ENCODE measurements around the gene GAB2. TPM values are rescaled to one million over a fixed set of nuclear protein-coding genes. Genes with fewer than 3 reads are reported as not detected.
A peak's percentile ranks its signal among the peaks of the same experiment; 100 is the strongest.

GAB2 gene
- total RNA-seq, 2 experiments from 2014 or later, result 10.7 to 11.9 TPM

DNA sequence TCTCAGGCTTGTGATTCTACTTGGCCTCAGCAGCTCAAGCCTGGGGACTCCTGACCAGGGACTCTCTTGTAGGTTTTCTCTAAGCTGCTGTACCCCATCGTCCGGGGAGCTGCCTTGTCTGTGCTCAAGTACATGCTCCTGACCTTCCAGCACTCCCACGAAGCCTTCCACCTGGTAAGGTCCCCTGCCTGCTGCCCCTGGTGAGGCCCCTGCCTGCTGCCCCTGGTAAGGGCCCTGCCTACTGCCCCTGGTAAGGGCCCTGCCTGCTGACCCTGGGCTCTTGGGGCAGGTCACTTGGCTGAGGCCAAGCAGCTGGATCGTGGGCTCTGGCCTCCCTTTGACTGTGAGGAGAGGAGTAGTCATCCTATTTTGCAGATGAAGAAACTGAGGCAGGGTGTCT, 217.6 kb downstream of the GAB2 start:
- ChIA-PET POLR2A (interaction anchor here (4.3 kb wide), 1 partner anchor 12 kb away, joined by 51 read pairs; the partner anchor contains the start of genes KCTD21 and USP35), CTCF (interaction anchor here (1.7 kb wide), 1 partner anchor 10 kb away, joined by 5 read pairs; no protein-coding TSS in a partner anchor)
- H3K4me3 ChIP-seq (ENCODE audit: low read length), result no peak overlapping the region
- H3K4me1 ChIP-seq (ENCODE audit: insufficient read depth, low read length), result peaks cover 53% of the 10 kb centered on the region
- H3K36me3 ChIP-seq (ENCODE audit: insufficient read depth, low read length), result peaks cover 13% of the 10 kb centered on the region
- H3K4me3 Mint-ChIP-seq, result no peak overlapping the region
- no peaks in the 10 kb centered on the region for H3K27me3 ChIP-seq (ENCODE audit: control insufficient read depth in 1 of 2, insufficient read depth in 2 of 2, low read length in 2 of 2)
- TF ChIP-seq, protein P1, sequence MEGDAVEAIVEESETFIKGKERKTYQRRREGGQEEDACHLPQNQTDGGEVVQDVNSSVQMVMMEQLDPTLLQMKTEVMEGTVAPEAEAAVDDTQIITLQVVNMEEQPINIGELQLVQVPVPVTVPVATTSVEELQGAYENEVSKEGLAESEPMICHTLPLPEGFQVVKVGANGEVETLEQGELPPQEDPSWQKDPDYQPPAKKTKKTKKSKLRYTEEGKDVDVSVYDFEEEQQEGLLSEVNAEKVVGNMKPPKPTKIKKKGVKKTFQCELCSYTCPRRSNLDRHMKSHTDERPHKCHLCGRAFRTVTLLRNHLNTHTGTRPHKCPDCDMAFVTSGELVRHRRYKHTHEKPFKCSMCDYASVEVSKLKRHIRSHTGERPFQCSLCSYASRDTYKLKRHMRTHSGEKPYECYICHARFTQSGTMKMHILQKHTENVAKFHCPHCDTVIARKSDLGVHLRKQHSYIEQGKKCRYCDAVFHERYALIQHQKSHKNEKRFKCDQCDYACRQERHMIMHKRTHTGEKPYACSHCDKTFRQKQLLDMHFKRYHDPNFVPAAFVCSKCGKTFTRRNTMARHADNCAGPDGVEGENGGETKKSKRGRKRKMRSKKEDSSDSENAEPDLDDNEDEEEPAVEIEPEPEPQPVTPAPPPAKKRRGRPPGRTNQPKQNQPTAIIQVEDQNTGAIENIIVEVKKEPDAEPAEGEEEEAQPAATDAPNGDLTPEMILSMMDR (IDR thresholded peaks at IDR 0.05), result no peak
- H3K27me3 Mint-ChIP-seq, result no peaks in the 10 kb centered on the region
- DNase-seq (no peak), ATAC-seq (ENCODE audit: poor library complexity) (no peak)
- H3K36me3 Mint-ChIP-seq (ENCODE audit: low read depth), result peaks cover 26% of the 10 kb centered on the region
- H3K4me1 Mint-ChIP-seq (ENCODE audit: low read depth), result peaks cover 49% of the 10 kb centered on the region
- H3K27ac ChIP-seq (ENCODE audit: low read depth in 1 of 2, low read length in 2 of 2), result no peak overlapping the region
- peak overlapping the region; percentile 69 for H3K27ac Mint-ChIP-seq
- no peaks in the 10 kb centered on the region for H3K9me3 ChIP-seq (ENCODE audit: control insufficient read depth in 1 of 2, insufficient read depth in 1 of 2, low read length in 2 of 2)
- no peaks in the 10 kb centered on the region for H3K9me3 Mint-ChIP-seq
- intact Hi-C loops (cut with DNase I, micrococcal nuclease), result no loop called here

GRCh38 chr11:78199653-78200015, 218.0 kb downstream of the GAB2 start:
- Histone ChIP-seq H3K36me3 (ENCODE audit: insufficient read depth, low read length) (peaks cover 13% of the 10 kb centered on the region), H3K9me3 (ENCODE audit: control insufficient read depth in 1 of 2, insufficient read depth in 1 of 2, low read length in 2 of 2) (no peaks in the 10 kb centered on the region), H3K27me3 (ENCODE audit: control insufficient read depth in 1 of 2, insufficient read depth in 2 of 2, low read length in 2 of 2) (no peaks in the 10 kb centered on the region), H3K4me3 (ENCODE audit: low read length) (no peak overlapping the region), H3K27ac (ENCODE audit: low read depth in 1 of 2, low read length in 2 of 2) (no peak overlapping the region), H3K4me1 (ENCODE audit: insufficient read depth, low read length) (peaks cover 49% of the 10 kb centered on the region)
- Mint-ChIP-seq H3K4me1 (ENCODE audit: low read depth) (peaks cover 49% of the 10 kb centered on the region), H3K4me3 (no peak overlapping the region), H3K36me3 (ENCODE audit: low read depth) (peaks cover 30% of the 10 kb centered on the region), H3K9me3 (no peaks in the 10 kb centered on the region), H3K27me3 (no peaks in the 10 kb centered on the region), H3K27ac (peak overlapping the region; percentile 69)
- DNase-seq, result no peak
- no peak for ATAC-seq (ENCODE audit: poor library complexity)
- ChIA-PET CTCF (no interaction called here), POLR2A (interaction anchor here (4.3 kb wide), 1 partner anchor 11 kb away, joined by 51 read pairs; the partner anchor contains the start of genes KCTD21 and USP35)
- intact Hi-C loops (cut with DNase I, micrococcal nuclease), result no loop called here
- TF ChIP-seq, protein P1 (IDR thresholded peaks at IDR 0.05), result no peak

GRCh38 chr11:78199015-78199652, 218.5 kb downstream of the GAB2 start:
- Mint-ChIP-seq H3K36me3 (ENCODE audit: low read depth) (peaks cover 32% of the 10 kb centered on the region), H3K9me3 (no peaks in the 10 kb centered on the region), H3K4me1 (ENCODE audit: low read depth) (peaks cover 49% of the 10 kb centered on the region), H3K27ac (peak overlapping the region; percentile 48), H3K4me3 (no peak overlapping the region), H3K27me3 (no peaks in the 10 kb centered on the region)
- Histone ChIP-seq H3K27me3 (ENCODE audit: control insufficient read depth in 1 of 2, insufficient read depth in 2 of 2, low read length in 2 of 2) (no peaks in the 10 kb centered on the region), H3K4me1 (ENCODE audit: insufficient read depth, low read length) (peaks cover 44% of the 10 kb centered on the region), H3K4me3 (ENCODE audit: low read length) (no peak overlapping the region), H3K36me3 (ENCODE audit: insufficient read depth, low read length) (peaks cover 13% of the 10 kb centered on the region), H3K27ac (ENCODE audit: low read depth in 1 of 2, low read length in 2 of 2) (no peak overlapping the region), H3K9me3 (ENCODE audit: control insufficient read depth in 1 of 2, insufficient read depth in 1 of 2, low read length in 2 of 2) (no peaks in the 10 kb centered on the region)
- DNase-seq, result no peak
- POLR2A ChIA-PET, result no interaction called here
- intact Hi-C loops (cut with DNase I, micrococcal nuclease), result no loop called here
- TF ChIP-seq, protein P1 (IDR thresholded peaks at IDR 0.05), result no peak
- CTCF ChIA-PET, result no interaction called here
- ATAC-seq (ENCODE audit: poor library complexity), result no peak

All from CD4-positive, alpha-beta T cell (primary cell).